GM10847 (cell line): ENCODE data around the gene TEX38.

Experiments
- POLR2A ChIP-seq: IDR thresholded peaks from 2 replicates; pipeline ENCODE4 v1.6.1; 2011; ENCODE audit not compliant: insufficient read length; ENCODE audit errors: extremely low read depth

TEX38 gene

GRCh38 chr1:46671554-46671953 lies at the start of gene TEX38:
Gene TEX38, plus strand, starts transcription at chr1:46671854. Its CDS starts 81 bp downstream, at chr1:46671935.
- TF ChIP-seq POLR2A: no peak

GRCh38 chr1:46621930-46622329 lies 49.7 kb upstream of the TEX38 start:
- no peak for TF ChIP-seq POLR2A

GRCh38 chr1:46622344-46622743 lies 49.3 kb upstream of the TEX38 start:
- no peak for TF ChIP-seq POLR2A

- no peak for TF ChIP-seq POLR2A
Observed at GRCh38 chr1:46623743-46624644, 47.7 kb upstream of the TEX38 start.

GRCh38 chr1:46630719-46631118 lies 40.9 kb upstream of the TEX38 start:
- TF ChIP-seq POLR2A: no peak

GRCh38 chr1:46635205-46635604 lies 36.4 kb upstream of the TEX38 start:
- no peak for TF ChIP-seq POLR2A

GRCh38 chr1:46637444-46638083 lies 34.1 kb upstream of the TEX38 start:
- TF ChIP-seq POLR2A: no peak

- no peak for TF ChIP-seq POLR2A
Observed at GRCh38 chr1:46638921-46639320, 32.7 kb upstream of the TEX38 start.

GRCh38 chr1:46639547-46639946 lies 32.1 kb upstream of the TEX38 start:
- TF ChIP-seq POLR2A: no peak

GRCh38 chr1:46642115-46642680 lies 29.5 kb upstream of the TEX38 start:
- no peak for TF ChIP-seq POLR2A

GRCh38 chr1:46643368-46643775 lies 28.3 kb upstream of the TEX38 start:
- no peak for TF ChIP-seq POLR2A

GRCh38 chr1:46645815-46646214 lies 25.8 kb upstream of the TEX38 start:
- no peak for TF ChIP-seq POLR2A

- no peak for TF ChIP-seq POLR2A
Observed at GRCh38 chr1:46646331-46646730, 25.3 kb upstream of the TEX38 start.

- TF ChIP-seq POLR2A: no peak
Observed at GRCh38 chr1:46646844-46647243, 24.8 kb upstream of the TEX38 start.

GRCh38 chr1:46647611-46648010 lies 24.0 kb upstream of the TEX38 start:
- no peak for TF ChIP-seq POLR2A

- no peak for TF ChIP-seq POLR2A
Observed at GRCh38 chr1:46649764-46650163, 21.9 kb upstream of the TEX38 start.
